ENCODE results near the gene GPR173.

Gene GPR173

DNA sequence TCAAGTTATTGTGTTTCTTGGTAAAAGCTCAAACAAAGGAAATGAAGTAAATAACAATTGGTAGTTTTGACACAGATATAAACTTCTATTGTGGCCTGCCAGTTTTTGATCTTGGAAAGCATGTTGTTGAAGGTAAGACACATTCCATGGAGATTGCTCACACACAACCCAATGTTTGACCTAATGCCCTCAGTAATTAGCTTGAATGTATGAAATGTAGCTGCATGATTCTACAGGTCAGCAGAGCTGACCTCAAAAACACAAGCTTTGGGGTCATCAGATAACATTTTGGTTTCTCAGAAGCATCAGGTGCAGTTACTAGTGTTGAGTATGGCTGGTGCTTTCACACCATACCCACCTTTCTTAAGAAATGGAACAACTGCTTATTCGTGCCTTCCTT, 16.5 kb downstream of the GPR173 start:
- H3K27me3 ChIP-seq (ENCODE audit: insufficient read depth, low read length), result no peaks in the 10 kb centered on the region
- H3K4me3 ChIP-seq (ENCODE audit: low read depth, low read length), result no peak overlapping the region
- no peak overlapping the region for H3K27ac ChIP-seq (ENCODE audit: low read depth, low read length)
- H3K79me2 ChIP-seq (ENCODE audit: control insufficient read depth, insufficient read depth, low read length, unreplicated experiment), result peaks cover 3% of the 10 kb centered on the region
- H3K36me3 ChIP-seq (ENCODE audit: insufficient read depth, low read length), result no peaks in the 10 kb centered on the region
- no peak overlapping the region for H2AFZ ChIP-seq (ENCODE audit: low read length, unreplicated experiment)
- no peaks in the 10 kb centered on the region for H3K4me1 ChIP-seq (ENCODE audit: control insufficient read depth, insufficient read depth, low read length, unreplicated experiment)

GRCh38 chrX:53071064-53071463, 22.5 kb downstream of the GPR173 start:
- Histone ChIP-seq H3K4me1 (ENCODE audit: control insufficient read depth, insufficient read depth, low read length, unreplicated experiment) (no peaks in the 10 kb centered on the region), H3K4me3 (ENCODE audit: low read depth, low read length) (no peak overlapping the region), H3K27me3 (ENCODE audit: insufficient read depth, low read length) (no peaks in the 10 kb centered on the region), H3K36me3 (ENCODE audit: insufficient read depth, low read length) (no peaks in the 10 kb centered on the region), H2AFZ (ENCODE audit: low read length, unreplicated experiment) (no peak overlapping the region), H3K27ac (ENCODE audit: low read depth, low read length) (no peak overlapping the region), H3K79me2 (ENCODE audit: control insufficient read depth, insufficient read depth, low read length, unreplicated experiment) (no peaks in the 10 kb centered on the region)

DNA sequence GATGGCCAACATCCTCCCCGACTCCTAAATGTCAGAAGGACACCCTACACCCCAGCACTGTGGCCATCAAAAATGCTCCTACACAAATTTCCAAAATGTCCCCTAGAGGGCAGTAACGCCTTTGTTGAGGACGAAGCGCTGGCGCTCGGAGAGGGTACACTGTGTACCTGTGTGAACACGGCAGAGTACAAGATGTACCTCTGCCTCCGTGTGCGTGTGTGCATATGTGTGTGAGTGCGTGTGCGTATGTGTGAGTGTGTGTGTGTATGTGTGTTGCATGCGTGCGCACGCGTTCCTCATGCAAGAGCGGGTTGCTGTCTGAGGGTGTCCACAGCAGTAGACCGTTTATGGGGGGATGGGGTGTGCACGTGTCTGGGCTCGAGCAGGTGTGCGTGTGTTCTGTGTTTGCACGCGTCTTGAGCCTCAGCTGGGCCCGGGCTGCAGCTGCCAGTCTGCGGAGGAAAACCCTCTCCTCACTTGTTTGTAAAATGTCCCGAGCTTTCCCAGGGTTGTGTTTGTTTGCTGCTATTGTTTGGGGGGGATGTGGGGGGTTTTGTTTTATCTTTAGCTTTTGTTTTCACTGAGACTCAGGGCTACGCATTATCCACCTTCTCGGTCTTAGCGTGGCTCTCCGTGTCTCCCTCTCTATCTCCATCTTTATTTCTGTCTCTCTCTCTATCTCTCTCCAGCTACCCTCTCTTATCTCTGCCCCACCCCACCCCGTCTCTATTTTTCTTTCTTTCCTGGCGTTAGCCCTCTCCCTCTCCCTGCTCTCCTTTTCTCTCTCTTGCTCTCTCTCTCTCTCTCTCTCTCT, 23.2 kb downstream of the GPR173 start:
- H3K4me1 ChIP-seq (ENCODE audit: control insufficient read depth, insufficient read depth, low read length, unreplicated experiment), result no peaks in the 10 kb centered on the region
- H3K4me3 ChIP-seq (ENCODE audit: low read depth, low read length), result peak overlapping the region; percentile 76
- H3K79me2 ChIP-seq (ENCODE audit: control insufficient read depth, insufficient read depth, low read length, unreplicated experiment), result no peaks in the 10 kb centered on the region
- no peaks in the 10 kb centered on the region for H3K36me3 ChIP-seq (ENCODE audit: insufficient read depth, low read length)
- no peaks in the 10 kb centered on the region for H3K27me3 ChIP-seq (ENCODE audit: insufficient read depth, low read length)
- H2AFZ ChIP-seq (ENCODE audit: low read length, unreplicated experiment), result no peak overlapping the region
- H3K27ac ChIP-seq (ENCODE audit: low read depth, low read length), result peak overlapping the region; percentile 12; the same call in 1 of the 2 replicates

GRCh38 chrX:53072418-53073114, 24.0 kb downstream of the GPR173 start:
- no peaks in the 10 kb centered on the region for H3K4me1 ChIP-seq (ENCODE audit: control insufficient read depth, insufficient read depth, low read length, unreplicated experiment)
- H3K4me3 ChIP-seq (ENCODE audit: low read depth, low read length), result peak overlapping the region; percentile 76
- H3K79me2 ChIP-seq (ENCODE audit: control insufficient read depth, insufficient read depth, low read length, unreplicated experiment), result no peaks in the 10 kb centered on the region
- H3K27ac ChIP-seq (ENCODE audit: low read depth, low read length), result peak overlapping the region; percentile 12; the same call in 1 of the 2 replicates
- H3K36me3 ChIP-seq (ENCODE audit: insufficient read depth, low read length), result no peaks in the 10 kb centered on the region
- no peak overlapping the region for H2AFZ ChIP-seq (ENCODE audit: low read length, unreplicated experiment)
- H3K27me3 ChIP-seq (ENCODE audit: insufficient read depth, low read length), result no peaks in the 10 kb centered on the region

DNA sequence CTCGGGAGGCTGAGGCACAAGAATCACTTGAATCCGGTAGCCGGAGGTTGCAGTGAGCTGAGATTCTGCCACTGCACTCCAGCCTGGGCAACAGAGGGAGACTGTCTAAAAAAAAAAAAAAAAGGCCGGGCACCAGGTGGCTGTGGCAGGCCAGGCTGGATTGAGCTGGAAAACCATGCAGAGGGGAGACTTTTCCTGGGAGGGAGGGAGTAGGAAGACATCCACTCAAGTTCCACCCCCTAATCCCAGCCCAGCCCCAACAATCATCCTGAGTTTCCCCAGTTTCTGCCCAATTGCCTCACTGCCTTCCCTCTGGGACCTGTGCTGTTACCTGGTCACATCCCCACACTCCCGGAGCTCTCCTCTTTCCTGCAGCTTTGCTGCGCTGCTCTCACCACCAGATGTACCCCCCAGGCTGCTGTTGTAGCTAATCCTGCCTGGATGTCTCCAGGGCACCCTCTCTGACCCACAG, 24.6 kb downstream of the GPR173 start:
- Histone ChIP-seq H3K27ac (ENCODE audit: low read depth, low read length) (no peak overlapping the region), H3K4me3 (ENCODE audit: low read depth, low read length) (no peak overlapping the region), H2AFZ (ENCODE audit: low read length, unreplicated experiment) (no peak overlapping the region)

DNA sequence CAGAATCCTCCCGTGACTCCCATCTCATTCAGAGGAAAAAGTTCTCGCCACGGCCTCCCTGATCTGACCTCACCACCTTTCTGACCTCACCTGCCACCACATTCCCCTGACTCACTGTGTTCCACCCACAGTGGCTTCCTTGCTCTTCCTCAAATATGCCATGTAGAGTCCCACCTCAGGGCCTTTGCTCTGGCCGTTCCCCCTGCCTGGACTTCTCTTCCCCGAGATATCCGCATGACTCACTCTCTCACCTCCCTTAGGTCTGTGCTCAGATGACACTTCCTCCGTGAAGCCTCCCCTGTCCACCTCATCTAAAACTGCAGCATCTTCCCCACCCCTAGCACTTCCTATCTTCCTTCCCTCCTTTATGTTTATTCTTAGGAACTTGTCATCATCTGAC, 26.4 kb downstream of the GPR173 start:
- no peaks in the 10 kb centered on the region for H3K36me3 ChIP-seq (ENCODE audit: insufficient read depth, low read length)
- no peak overlapping the region for H3K27ac ChIP-seq (ENCODE audit: low read depth, low read length)

More for the DNA sequence above, 24.6 kb downstream of the GPR173 start:
- H3K4me1 ChIP-seq (ENCODE audit: control insufficient read depth, insufficient read depth, low read length, unreplicated experiment), result no peaks in the 10 kb centered on the region
- no peaks in the 10 kb centered on the region for H3K79me2 ChIP-seq (ENCODE audit: control insufficient read depth, insufficient read depth, low read length, unreplicated experiment)
- H3K27me3 ChIP-seq (ENCODE audit: insufficient read depth, low read length), result no peaks in the 10 kb centered on the region
- H3K36me3 ChIP-seq (ENCODE audit: insufficient read depth, low read length), result no peaks in the 10 kb centered on the region

DNA sequence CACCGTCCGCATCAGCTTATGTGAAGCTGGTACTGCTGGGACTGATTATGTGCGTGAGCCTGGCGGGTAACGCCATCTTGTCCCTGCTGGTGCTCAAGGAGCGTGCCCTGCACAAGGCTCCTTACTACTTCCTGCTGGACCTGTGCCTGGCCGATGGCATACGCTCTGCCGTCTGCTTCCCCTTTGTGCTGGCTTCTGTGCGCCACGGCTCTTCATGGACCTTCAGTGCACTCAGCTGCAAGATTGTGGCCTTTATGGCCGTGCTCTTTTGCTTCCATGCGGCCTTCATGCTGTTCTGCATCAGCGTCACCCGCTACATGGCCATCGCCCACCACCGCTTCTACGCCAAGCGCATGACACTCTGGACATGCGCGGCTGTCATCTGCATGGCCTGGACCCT, 28.1 kb downstream of the GPR173 start:
- no peaks in the 10 kb centered on the region for H3K4me1 ChIP-seq (ENCODE audit: control insufficient read depth, insufficient read depth, low read length, unreplicated experiment)
- H3K4me3 ChIP-seq (ENCODE audit: low read depth, low read length), result no peak overlapping the region

More for the DNA sequence above, 26.4 kb downstream of the GPR173 start:
- Histone ChIP-seq H3K4me3 (ENCODE audit: low read depth, low read length) (no peak overlapping the region), H3K79me2 (ENCODE audit: control insufficient read depth, insufficient read depth, low read length, unreplicated experiment) (no peaks in the 10 kb centered on the region), H3K27me3 (ENCODE audit: insufficient read depth, low read length) (no peaks in the 10 kb centered on the region), H3K4me1 (ENCODE audit: control insufficient read depth, insufficient read depth, low read length, unreplicated experiment) (no peaks in the 10 kb centered on the region), H2AFZ (ENCODE audit: low read length, unreplicated experiment) (no peak overlapping the region)

GRCh38 chrX:53077207-53078197, 28.9 kb downstream of the GPR173 start:
- Histone ChIP-seq H3K4me3 (ENCODE audit: low read depth, low read length) (no peak overlapping the region), H3K27ac (ENCODE audit: low read depth, low read length) (no peak overlapping the region), H3K27me3 (ENCODE audit: insufficient read depth, low read length) (no peaks in the 10 kb centered on the region), H3K36me3 (ENCODE audit: insufficient read depth, low read length) (no peaks in the 10 kb centered on the region), H3K79me2 (ENCODE audit: control insufficient read depth, insufficient read depth, low read length, unreplicated experiment) (peaks cover 3% of the 10 kb centered on the region), H3K4me1 (ENCODE audit: control insufficient read depth, insufficient read depth, low read length, unreplicated experiment) (no peaks in the 10 kb centered on the region), H2AFZ (ENCODE audit: low read length, unreplicated experiment) (no peak overlapping the region)

More for the DNA sequence above, 28.1 kb downstream of the GPR173 start:
- Histone ChIP-seq H3K27ac (ENCODE audit: low read depth, low read length) (no peak overlapping the region), H3K36me3 (ENCODE audit: insufficient read depth, low read length) (no peaks in the 10 kb centered on the region), H2AFZ (ENCODE audit: low read length, unreplicated experiment) (no peak overlapping the region), H3K27me3 (ENCODE audit: insufficient read depth, low read length) (no peaks in the 10 kb centered on the region), H3K79me2 (ENCODE audit: control insufficient read depth, insufficient read depth, low read length, unreplicated experiment) (no peaks in the 10 kb centered on the region)

DNA sequence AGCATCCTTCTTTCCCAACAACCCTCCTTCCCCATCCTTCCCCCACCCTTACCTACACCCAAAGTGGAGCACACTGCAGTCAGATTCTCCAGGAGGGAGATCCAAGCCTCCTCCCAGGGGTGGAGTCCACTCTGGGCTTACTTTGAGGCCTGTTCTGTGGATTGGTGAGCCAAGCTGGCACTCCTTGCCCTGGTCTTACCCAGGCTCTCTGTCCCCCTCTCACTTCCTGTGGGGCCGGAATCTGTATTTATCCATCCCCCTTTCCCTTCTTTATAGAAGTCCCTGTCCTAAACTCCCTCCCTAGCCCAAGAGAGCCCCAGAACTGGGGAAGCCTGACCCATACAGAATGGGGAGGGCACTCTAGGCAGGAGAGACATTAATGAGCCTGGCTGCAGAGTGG, 30.4 kb downstream of the GPR173 start:
- peaks cover 4% of the 10 kb centered on the region for H3K4me1 ChIP-seq (ENCODE audit: control insufficient read depth, insufficient read depth, low read length, unreplicated experiment)
- no peak overlapping the region for H2AFZ ChIP-seq (ENCODE audit: low read length, unreplicated experiment)
- no peak overlapping the region for H3K27ac ChIP-seq (ENCODE audit: low read depth, low read length)
- no peak overlapping the region for H3K4me3 ChIP-seq (ENCODE audit: low read depth, low read length)
- H3K27me3 ChIP-seq (ENCODE audit: insufficient read depth, low read length), result no peaks in the 10 kb centered on the region
- H3K36me3 ChIP-seq (ENCODE audit: insufficient read depth, low read length), result no peaks in the 10 kb centered on the region
- peaks cover 17% of the 10 kb centered on the region for H3K79me2 ChIP-seq (ENCODE audit: control insufficient read depth, insufficient read depth, low read length, unreplicated experiment)
